GM23338 (cell line): ENCODE results near the gene SSR4.

Experiments
- CTCF ChIP-seq, 2 experiments: fragments of 200-600 bp in 1 of 2; sonication (generic) in 1 of 2; conservative IDR thresholded peaks; 2 replicates each; pipeline versions ENCODE4 v1.5.1 to v1.6.1; 2016 to 2017; ENCODE audit warnings: antibody characterized with exemption in 2 of 2, low read depth in 2 of 2, mild to moderate bottlenecking in 2 of 2, moderate library complexity in 1 of 2
- EZH2 ChIP-seq: fragments of 200-600 bp; sonication (generic); IDR thresholded peaks from one replicate; pipeline ENCODE4 v1.8.0; 2017; ENCODE audit warnings: antibody characterized with exemption, mild to moderate bottlenecking, low read depth; ENCODE audit not compliant: unreplicated experiment

- TF ChIP-seq EZH2: no peak
- TF ChIP-seq CTCF (conservative IDR thresholded peaks at IDR 0.05; ENCODE audit: low read depth in 2 of 2): no peak
Measured at GRCh38 chrX:153764786-153765137, 29.7 kb upstream of the SSR4 start.
